ENCODE data around the gene MUC12.
"Not testable (repeated sequence)": the region's sequence is repeated elsewhere in the genome, so short reads cannot be mapped to it uniquely, and the experiment has no call there.

MUC12 gene

GRCh38 chr7:101031082-101031481 is 61.7 kb downstream of the MUC12 start:
- H3K79me2 ChIP-seq (ENCODE audit: insufficient read depth, low read depth), result no peaks in the 10 kb centered on the region
- H3K36me3 ChIP-seq (ENCODE audit: insufficient read depth), result no peaks in the 10 kb centered on the region
- H2AFZ ChIP-seq (ENCODE audit: low read depth), result no peak overlapping the region

GRCh38 chr7:101035941-101036340 is 66.6 kb downstream of the MUC12 start:
- Histone ChIP-seq H3K4me1 (ENCODE audit: low read depth, poor library complexity, severe bottlenecking) (no peaks in the 10 kb centered on the region), H2AFZ (ENCODE audit: low read depth) (no peak overlapping the region), H3K27ac (no peak overlapping the region), H3K36me3 (ENCODE audit: insufficient read depth) (no peaks in the 10 kb centered on the region), H3K9ac (no peak overlapping the region), H4K20me1 (ENCODE audit: insufficient read depth) (no peaks in the 10 kb centered on the region), H3K79me2 (ENCODE audit: insufficient read depth, low read depth) (no peaks in the 10 kb centered on the region), H3K4me2 (no peak overlapping the region), H3K4me3 (IDR thresholded peaks at IDR 0.05; ENCODE audit: insufficient read depth, low read depth, low read length) (no peak overlapping the region), H3K27me3 (ENCODE audit: insufficient read depth, low read depth) (no peaks in the 10 kb centered on the region)
- TF ChIP-seq, protein P1, sequence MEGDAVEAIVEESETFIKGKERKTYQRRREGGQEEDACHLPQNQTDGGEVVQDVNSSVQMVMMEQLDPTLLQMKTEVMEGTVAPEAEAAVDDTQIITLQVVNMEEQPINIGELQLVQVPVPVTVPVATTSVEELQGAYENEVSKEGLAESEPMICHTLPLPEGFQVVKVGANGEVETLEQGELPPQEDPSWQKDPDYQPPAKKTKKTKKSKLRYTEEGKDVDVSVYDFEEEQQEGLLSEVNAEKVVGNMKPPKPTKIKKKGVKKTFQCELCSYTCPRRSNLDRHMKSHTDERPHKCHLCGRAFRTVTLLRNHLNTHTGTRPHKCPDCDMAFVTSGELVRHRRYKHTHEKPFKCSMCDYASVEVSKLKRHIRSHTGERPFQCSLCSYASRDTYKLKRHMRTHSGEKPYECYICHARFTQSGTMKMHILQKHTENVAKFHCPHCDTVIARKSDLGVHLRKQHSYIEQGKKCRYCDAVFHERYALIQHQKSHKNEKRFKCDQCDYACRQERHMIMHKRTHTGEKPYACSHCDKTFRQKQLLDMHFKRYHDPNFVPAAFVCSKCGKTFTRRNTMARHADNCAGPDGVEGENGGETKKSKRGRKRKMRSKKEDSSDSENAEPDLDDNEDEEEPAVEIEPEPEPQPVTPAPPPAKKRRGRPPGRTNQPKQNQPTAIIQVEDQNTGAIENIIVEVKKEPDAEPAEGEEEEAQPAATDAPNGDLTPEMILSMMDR (conservative IDR thresholded peaks at IDR 0.05; ENCODE audit: low read depth, low read length), result no peak

More at GRCh38 chr7:101031082-101031481, 61.7 kb downstream of the MUC12 start:
- TF ChIP-seq, protein P1 (conservative IDR thresholded peaks at IDR 0.05; ENCODE audit: low read depth, low read length), result no peak
- Histone ChIP-seq H3K27me3 (ENCODE audit: insufficient read depth, low read depth) (no peaks in the 10 kb centered on the region; the same call in 1 of the 2 replicates), H3K4me3 (IDR thresholded peaks at IDR 0.05; ENCODE audit: insufficient read depth, low read depth, low read length) (no peak overlapping the region), H3K4me1 (ENCODE audit: low read depth, poor library complexity, severe bottlenecking) (no peaks in the 10 kb centered on the region), H4K20me1 (ENCODE audit: insufficient read depth) (no peaks in the 10 kb centered on the region), H3K9ac (no peak overlapping the region), H3K4me2 (no peak overlapping the region), H3K27ac (no peak overlapping the region)

DNA sequence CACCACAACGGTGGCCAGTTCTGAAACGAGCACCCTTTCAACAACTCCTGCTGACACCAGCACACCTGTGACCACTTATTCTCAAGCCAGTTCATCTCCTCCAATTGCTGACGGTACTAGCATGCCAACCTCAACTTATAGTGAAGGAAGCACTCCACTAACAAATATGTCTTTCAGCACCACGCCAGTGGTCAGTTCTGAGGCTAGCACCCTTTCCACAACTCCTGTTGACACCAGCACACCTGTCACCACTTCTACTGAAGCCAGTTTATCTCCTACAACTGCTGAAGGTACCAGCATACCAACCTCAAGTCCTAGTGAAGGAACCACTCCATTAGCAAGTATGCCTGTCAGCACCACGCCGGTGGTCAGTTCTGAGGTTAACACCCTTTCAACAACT is 71.9 kb downstream of the MUC12 start:
- H4K20me1 ChIP-seq (ENCODE audit: insufficient read depth); H3K4me3 ChIP-seq (IDR thresholded peaks at IDR 0.05; ENCODE audit: insufficient read depth, low read depth, low read length); H3K79me2 ChIP-seq (ENCODE audit: insufficient read depth, low read depth); H3K36me3 ChIP-seq (ENCODE audit: insufficient read depth); H3K27ac ChIP-seq; H3K4me2 ChIP-seq; H3K9ac ChIP-seq; H2AFZ ChIP-seq (ENCODE audit: low read depth); H3K4me1 ChIP-seq (ENCODE audit: low read depth, poor library complexity, severe bottlenecking): not testable (repeated sequence)
- H3K27me3 ChIP-seq (ENCODE audit: insufficient read depth, low read depth), result peaks cover 14% of the 10 kb centered on the region; the same call in 1 of the 2 replicates

- Histone ChIP-seq H3K4me2 (no peak overlapping the region), H3K79me2 (ENCODE audit: insufficient read depth, low read depth) (no peaks in the 10 kb centered on the region), H3K27me3 (ENCODE audit: insufficient read depth, low read depth) (peaks cover 100% of the 10 kb centered on the region), H2AFZ (ENCODE audit: low read depth) (no peak overlapping the region), H3K9ac (no peak overlapping the region), H3K4me3 (IDR thresholded peaks at IDR 0.05; ENCODE audit: insufficient read depth, low read depth, low read length) (no peak overlapping the region), H3K27ac (no peak overlapping the region), H3K36me3 (ENCODE audit: insufficient read depth) (no peaks in the 10 kb centered on the region), H4K20me1 (ENCODE audit: insufficient read depth) (no peaks in the 10 kb centered on the region), H3K4me1 (ENCODE audit: low read depth, poor library complexity, severe bottlenecking) (no peaks in the 10 kb centered on the region)
- TF ChIP-seq, protein P1 (conservative IDR thresholded peaks at IDR 0.05; ENCODE audit: low read depth, low read length), result no peak
These were observed 89.0 kb downstream of the MUC12 start for GRCh38 chr7:101058355-101058754.

DNA sequence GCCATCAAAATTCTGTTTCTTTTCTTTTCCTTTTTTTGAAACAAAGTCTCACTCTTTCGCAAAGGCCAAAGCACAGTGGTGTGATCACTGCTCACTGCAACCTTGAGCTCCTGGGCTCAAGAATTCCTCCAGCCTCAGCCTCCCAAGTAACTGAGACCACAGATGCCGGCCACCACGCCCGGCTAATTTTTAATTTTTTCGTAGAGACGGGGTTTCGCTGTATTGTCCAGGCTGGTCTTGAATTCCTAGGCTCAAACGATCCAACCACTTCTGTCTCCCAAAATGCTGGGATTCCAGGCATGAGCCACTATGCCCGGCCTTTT is 90.2 kb downstream of the MUC12 start:
- H3K4me2 ChIP-seq, result no peak overlapping the region
- H3K36me3 ChIP-seq (ENCODE audit: insufficient read depth), result no peaks in the 10 kb centered on the region
- H3K27me3 ChIP-seq (ENCODE audit: insufficient read depth, low read depth), result peaks cover 100% of the 10 kb centered on the region
- H3K27ac ChIP-seq, result no peak overlapping the region
- no peaks in the 10 kb centered on the region for H4K20me1 ChIP-seq (ENCODE audit: insufficient read depth)
- no peak overlapping the region for H3K4me3 ChIP-seq (IDR thresholded peaks at IDR 0.05; ENCODE audit: insufficient read depth, low read depth, low read length)
- no peaks in the 10 kb centered on the region for H3K4me1 ChIP-seq (ENCODE audit: low read depth, poor library complexity, severe bottlenecking)
- TF ChIP-seq, protein P1 (conservative IDR thresholded peaks at IDR 0.05; ENCODE audit: low read depth, low read length), result peak; percentile 53; the same call in 1 of the 2 replicates
- no peak overlapping the region for H2AFZ ChIP-seq (ENCODE audit: low read depth)
- H3K79me2 ChIP-seq (ENCODE audit: insufficient read depth, low read depth), result no peaks in the 10 kb centered on the region
- H3K9ac ChIP-seq, result no peak overlapping the region
